GM10248 (cell line): ENCODE data around the gene RCAN2.

Experiments
- CTCF ChIA-PET: fragments of 300-600 bp; sonication (Branson Sonifier 250); formaldehyde crosslinking; extraction: SDS; loops from one replicate; lab custom pipeline; 2021; ENCODE audit warnings: antibody characterized with exemption; lab: Yijun Ruan, JAX
- POLR2A ChIA-PET: fragments of 350-650 bp; sonication (Branson Sonifier 250); formaldehyde crosslinking; extraction: SDS; loops from one replicate; lab custom pipeline; 2020; ENCODE audit warnings: antibody characterized with exemption; lab: Yijun Ruan, JAX
- DNase-seq: peaks from one replicate; pipeline ENCODE4 v3.0.0; 2012; ENCODE audit errors: extremely low spot score
- CTCF ChIP-seq: IDR thresholded peaks from 2 replicates; pipeline ENCODE4 v1.5.1; 2012; ENCODE audit warnings: mild to moderate bottlenecking, low read depth; ENCODE audit errors: extremely low read depth, missing control alignments, control extremely low read depth

The RCAN2 gene

GRCh38 chr6:46438245-46438644 lies 53.0 kb downstream of the RCAN2 start:
- no peak for DNase-seq
- ChIA-PET POLR2A (no interaction called here), CTCF (interaction anchor here (1.6 kb wide), 1 partner anchor 28 kb away, joined by 4 read pairs; no protein-coding TSS in a partner anchor)
- no peak for TF ChIP-seq CTCF

GRCh38 chr6:46437671-46438221 lies 53.5 kb downstream of the RCAN2 start:
- POLR2A ChIA-PET: no interaction called here
- DNase-seq: no peak
- TF ChIP-seq CTCF: no peak
- CTCF ChIA-PET: interaction anchor here (1.6 kb wide), 1 partner anchor 27 kb away, joined by 4 read pairs; no protein-coding TSS in a partner anchor

- DNase-seq: no peak
- ChIA-PET CTCF (interaction anchor here (0.8 to 1.6 kb wide), 5 partner anchors 11 to 201 kb away, joined by 3 read pairs; no protein-coding TSS in a partner anchor), POLR2A (no interaction called here)
- TF ChIP-seq CTCF: no peak
Measured at GRCh38 chr6:46422619-46423018, 68.6 kb downstream of the RCAN2 start.

GRCh38 chr6:46421939-46422338 lies 69.3 kb downstream of the RCAN2 start:
- ChIA-PET POLR2A (no interaction called here), CTCF (interaction anchor here (0.9 to 1.5 kb wide), 5 partner anchors 10 to 625 kb away, joined by 3 to 4 read pairs (median 3); no protein-coding TSS in a partner anchor)
- DNase-seq: no peak
- no peak for TF ChIP-seq CTCF

GRCh38 chr6:46420921-46421638 lies 70.2 kb downstream of the RCAN2 start:
- POLR2A ChIA-PET: no interaction called here
- DNase-seq: no peak
- CTCF ChIA-PET: interaction anchor here (1.1 kb wide), 1 partner anchor 626 kb away, joined by 4 read pairs; no protein-coding TSS in a partner anchor
- no peak for TF ChIP-seq CTCF

GRCh38 chr6:46419576-46420002 lies 71.7 kb downstream of the RCAN2 start:
- POLR2A ChIA-PET: no interaction called here
- TF ChIP-seq CTCF: peak; percentile 62
- DNase-seq: peak; percentile 32
- CTCF ChIA-PET: interaction anchor here (1.0 to 3.5 kb wide), 8 partner anchors 9 to 628 kb away, joined by 3 to 14 read pairs (median 6); no protein-coding TSS in a partner anchor
